ENCODE measurements around the gene PRKCA.

Gene PRKCA

GRCh38 chr17:66573078-66573477, 270.7 kb downstream of the PRKCA start:
- no peaks in the 10 kb centered on the region for H3K36me3 ChIP-seq (ENCODE audit: control insufficient read depth, insufficient read depth, low read length)
- H3K4me3 ChIP-seq (ENCODE audit: insufficient read depth, low read depth, low read length, poor library complexity, severe bottlenecking) = no peak overlapping the region
- no peaks in the 10 kb centered on the region for H3K27me3 ChIP-seq (replicated peaks; ENCODE audit: control insufficient read depth, insufficient read depth, low read length, poor library complexity, severe bottlenecking)
- H3K4me1 ChIP-seq (ENCODE audit: control insufficient read depth, insufficient read depth, low read length, poor library complexity, severe bottlenecking) = no peaks in the 10 kb centered on the region
- no peaks in the 10 kb centered on the region for H3K9me3 ChIP-seq (ENCODE audit: control insufficient read depth, low read length)
- no peak overlapping the region for H3K27ac ChIP-seq (ENCODE audit: insufficient read depth, low read length, poor library complexity, severe bottlenecking)
- DNase-seq = no peak

- H3K27ac ChIP-seq (ENCODE audit: insufficient read depth, low read length, poor library complexity, severe bottlenecking) = no peak overlapping the region
- no peak for DNase-seq
- H3K4me3 ChIP-seq (ENCODE audit: insufficient read depth, low read depth, low read length, poor library complexity, severe bottlenecking) = no peak overlapping the region
- no peaks in the 10 kb centered on the region for H3K4me1 ChIP-seq (ENCODE audit: control insufficient read depth, insufficient read depth, low read length, poor library complexity, severe bottlenecking)
- H3K27me3 ChIP-seq (replicated peaks; ENCODE audit: control insufficient read depth, insufficient read depth, low read length, poor library complexity, severe bottlenecking) = no peaks in the 10 kb centered on the region
- no peaks in the 10 kb centered on the region for H3K36me3 ChIP-seq (ENCODE audit: control insufficient read depth, insufficient read depth, low read length)
- H3K9me3 ChIP-seq (ENCODE audit: control insufficient read depth, low read length) = no peaks in the 10 kb centered on the region
These were observed 271.7 kb downstream of the PRKCA start for GRCh38 chr17:66574123-66574522.

GRCh38 chr17:66576473-66576872, 274.1 kb downstream of the PRKCA start:
- H3K36me3 ChIP-seq (ENCODE audit: control insufficient read depth, insufficient read depth, low read length) = no peaks in the 10 kb centered on the region
- H3K9me3 ChIP-seq (ENCODE audit: control insufficient read depth, low read length) = no peaks in the 10 kb centered on the region
- H3K4me1 ChIP-seq (ENCODE audit: control insufficient read depth, insufficient read depth, low read length, poor library complexity, severe bottlenecking) = no peaks in the 10 kb centered on the region
- no peaks in the 10 kb centered on the region for H3K27me3 ChIP-seq (replicated peaks; ENCODE audit: control insufficient read depth, insufficient read depth, low read length, poor library complexity, severe bottlenecking)
- no peak overlapping the region for H3K27ac ChIP-seq (ENCODE audit: insufficient read depth, low read length, poor library complexity, severe bottlenecking)
- no peak for DNase-seq
- H3K4me3 ChIP-seq (ENCODE audit: insufficient read depth, low read depth, low read length, poor library complexity, severe bottlenecking) = no peak overlapping the region

- no peaks in the 10 kb centered on the region for H3K27me3 ChIP-seq (replicated peaks; ENCODE audit: control insufficient read depth, insufficient read depth, low read length, poor library complexity, severe bottlenecking)
- H3K9me3 ChIP-seq (ENCODE audit: control insufficient read depth, low read length) = no peaks in the 10 kb centered on the region
- DNase-seq = no peak
- no peak overlapping the region for H3K27ac ChIP-seq (ENCODE audit: insufficient read depth, low read length, poor library complexity, severe bottlenecking)
- H3K36me3 ChIP-seq (ENCODE audit: control insufficient read depth, insufficient read depth, low read length) = no peaks in the 10 kb centered on the region
- no peaks in the 10 kb centered on the region for H3K4me1 ChIP-seq (ENCODE audit: control insufficient read depth, insufficient read depth, low read length, poor library complexity, severe bottlenecking)
- H3K4me3 ChIP-seq (ENCODE audit: insufficient read depth, low read depth, low read length, poor library complexity, severe bottlenecking) = no peak overlapping the region
These were observed 274.6 kb downstream of the PRKCA start for GRCh38 chr17:66577041-66577440.

- no peak for DNase-seq
- Histone ChIP-seq H3K9me3 (ENCODE audit: control insufficient read depth, low read length) (no peaks in the 10 kb centered on the region), H3K4me1 (ENCODE audit: control insufficient read depth, insufficient read depth, low read length, poor library complexity, severe bottlenecking) (no peaks in the 10 kb centered on the region), H3K36me3 (ENCODE audit: control insufficient read depth, insufficient read depth, low read length) (no peaks in the 10 kb centered on the region), H3K27ac (ENCODE audit: insufficient read depth, low read length, poor library complexity, severe bottlenecking) (no peak overlapping the region), H3K27me3 (replicated peaks; ENCODE audit: control insufficient read depth, insufficient read depth, low read length, poor library complexity, severe bottlenecking) (no peaks in the 10 kb centered on the region), H3K4me3 (ENCODE audit: insufficient read depth, low read depth, low read length, poor library complexity, severe bottlenecking) (no peak overlapping the region)
These were observed 276.5 kb downstream of the PRKCA start for GRCh38 chr17:66578781-66579489.

- no peak for DNase-seq
- no peak overlapping the region for H3K27ac ChIP-seq (ENCODE audit: insufficient read depth, low read length, poor library complexity, severe bottlenecking)
- H3K4me1 ChIP-seq (ENCODE audit: control insufficient read depth, insufficient read depth, low read length, poor library complexity, severe bottlenecking) = no peaks in the 10 kb centered on the region
- no peak overlapping the region for H3K4me3 ChIP-seq (ENCODE audit: insufficient read depth, low read depth, low read length, poor library complexity, severe bottlenecking)
- H3K27me3 ChIP-seq (replicated peaks; ENCODE audit: control insufficient read depth, insufficient read depth, low read length, poor library complexity, severe bottlenecking) = no peaks in the 10 kb centered on the region
- H3K36me3 ChIP-seq (ENCODE audit: control insufficient read depth, insufficient read depth, low read length) = no peaks in the 10 kb centered on the region
- no peaks in the 10 kb centered on the region for H3K9me3 ChIP-seq (ENCODE audit: control insufficient read depth, low read length)
These were observed 277.1 kb downstream of the PRKCA start for GRCh38 chr17:66579556-66579955.

GRCh38 chr17:66580184-66580955, 278.0 kb downstream of the PRKCA start:
- Histone ChIP-seq H3K36me3 (ENCODE audit: control insufficient read depth, insufficient read depth, low read length) (no peaks in the 10 kb centered on the region), H3K4me3 (ENCODE audit: insufficient read depth, low read depth, low read length, poor library complexity, severe bottlenecking) (no peak overlapping the region), H3K9me3 (ENCODE audit: control insufficient read depth, low read length) (no peaks in the 10 kb centered on the region), H3K27ac (ENCODE audit: insufficient read depth, low read length, poor library complexity, severe bottlenecking) (no peak overlapping the region), H3K27me3 (replicated peaks; ENCODE audit: control insufficient read depth, insufficient read depth, low read length, poor library complexity, severe bottlenecking) (no peaks in the 10 kb centered on the region), H3K4me1 (ENCODE audit: control insufficient read depth, insufficient read depth, low read length, poor library complexity, severe bottlenecking) (no peaks in the 10 kb centered on the region)
- no peak for DNase-seq

GRCh38 chr17:66580956-66581391, 278.6 kb downstream of the PRKCA start:
- no peaks in the 10 kb centered on the region for H3K36me3 ChIP-seq (ENCODE audit: control insufficient read depth, insufficient read depth, low read length)
- H3K9me3 ChIP-seq (ENCODE audit: control insufficient read depth, low read length) = no peaks in the 10 kb centered on the region
- no peaks in the 10 kb centered on the region for H3K4me1 ChIP-seq (ENCODE audit: control insufficient read depth, insufficient read depth, low read length, poor library complexity, severe bottlenecking)
- H3K4me3 ChIP-seq (ENCODE audit: insufficient read depth, low read depth, low read length, poor library complexity, severe bottlenecking) = no peak overlapping the region
- no peak for DNase-seq
- no peak overlapping the region for H3K27ac ChIP-seq (ENCODE audit: insufficient read depth, low read length, poor library complexity, severe bottlenecking)
- no peaks in the 10 kb centered on the region for H3K27me3 ChIP-seq (replicated peaks; ENCODE audit: control insufficient read depth, insufficient read depth, low read length, poor library complexity, severe bottlenecking)

- no peaks in the 10 kb centered on the region for H3K4me1 ChIP-seq (ENCODE audit: control insufficient read depth, insufficient read depth, low read length, poor library complexity, severe bottlenecking)
- H3K27ac ChIP-seq (ENCODE audit: insufficient read depth, low read length, poor library complexity, severe bottlenecking) = no peak overlapping the region
- H3K27me3 ChIP-seq (replicated peaks; ENCODE audit: control insufficient read depth, insufficient read depth, low read length, poor library complexity, severe bottlenecking) = no peaks in the 10 kb centered on the region
- no peaks in the 10 kb centered on the region for H3K9me3 ChIP-seq (ENCODE audit: control insufficient read depth, low read length)
- no peaks in the 10 kb centered on the region for H3K36me3 ChIP-seq (ENCODE audit: control insufficient read depth, insufficient read depth, low read length)
- no peak overlapping the region for H3K4me3 ChIP-seq (ENCODE audit: insufficient read depth, low read depth, low read length, poor library complexity, severe bottlenecking)
- DNase-seq = no peak
These were observed 280.1 kb downstream of the PRKCA start for GRCh38 chr17:66582373-66583111.
